Testis (tissue), 2 donors: ENCODE data around the gene PCLO.

Source experiments
- CTCF ChIP-seq, 3 experiments: fragments of 450-650 bp in 2 of 3; fragments of 200-600 bp in 1 of 3; sonication (generic) in 1 of 3; IDR thresholded peaks; one replicate each; pipeline ENCODE4 v1.5.1; 2016 to 2019; ENCODE audit warnings: antibody characterized with exemption in 3 of 3, mild to moderate bottlenecking in 2 of 3, moderate library complexity in 1 of 3
- POLR2A ChIP-seq: fragments of 450-650 bp; IDR thresholded peaks from one replicate; pipeline ENCODE4 v1.6.1; 2017; ENCODE audit warnings: antibody characterized with exemption, mild to moderate bottlenecking, moderate library complexity

- peak in 2 of 3 experiments; percentile 25 to 41 for TF ChIP-seq CTCF (IDR thresholded peaks at IDR 0.05)
- TF ChIP-seq POLR2A, result no peak
Observed at GRCh38 chr7:82729172-82730030, 433.3 kb downstream of the PCLO start.
